HCT116 (cell line): Measurements from ENCODE around the gene ACOT8.

ENCODE experiments used
- CEBPB ChIP-seq: IDR thresholded peaks from 2 replicates; pipeline ENCODE4 v1.6.1; 2012; ENCODE audit warnings: low read depth
- ELF1 ChIP-seq: IDR thresholded peaks from 2 replicates; pipeline ENCODE4 v1.6.1; 2012; ENCODE audit warnings: low read depth, borderline replicate concordance
- EZH2 ChIP-seq: fragments of 200-600 bp; sonication (generic); IDR thresholded peaks from 2 replicates; pipeline ENCODE4 v1.6.1; 2017; ENCODE audit warnings: antibody characterized with exemption, mixed run types
- FOSL1 ChIP-seq: IDR thresholded peaks from 2 replicates; pipeline ENCODE4 v1.6.1; 2012; ENCODE audit warnings: low read depth
- JUND ChIP-seq: IDR thresholded peaks from 2 replicates; pipeline ENCODE4 v1.6.1; 2012
- POLR2A ChIP-seq: IDR thresholded peaks from 2 replicates; pipeline ENCODE4 v1.7.0; 2011; ENCODE audit warnings: borderline replicate concordance; ENCODE audit not compliant: insufficient read depth, insufficient read length; ENCODE audit errors: extremely low read depth
- POLR2AphosphoS5 ChIP-seq: IDR thresholded peaks from 2 replicates; pipeline ENCODE4 v1.6.1; 2011; ENCODE audit warnings: mild to moderate bottlenecking, low read depth, low read length, moderate library complexity
- RAD21 ChIP-seq: IDR thresholded peaks from 2 replicates; pipeline ENCODE4 v1.6.1; 2012; ENCODE audit warnings: low read depth, mild to moderate bottlenecking
- SIN3A ChIP-seq: IDR thresholded peaks from 2 replicates; pipeline ENCODE4 v1.6.1; 2012; ENCODE audit warnings: low read depth
- TCF7L2 ChIP-seq: IDR thresholded peaks from 2 replicates; pipeline ENCODE4 v1.7.0; 2011; ENCODE audit warnings: borderline replicate concordance, inconsistent platforms; ENCODE audit not compliant: insufficient read depth, insufficient read length; ENCODE audit errors: extremely low read depth
- TF ChIP-seq, protein P1 (sequence below), 3 experiments: fragments of 200-600 bp in 1 of 3; sonication (generic) in 1 of 3; IDR thresholded peaks in 2 of 3; conservative IDR thresholded peaks in 1 of 3; 2 replicates each; pipeline ENCODE4 v1.5.1; 2012 to 2017; ENCODE audit warnings: low read depth in 2 of 3, low read length in 2 of 3, antibody characterized with exemption in 1 of 3, borderline replicate concordance in 1 of 3, control low read depth in 1 of 3, mild to moderate bottlenecking in 1 of 3, mixed read lengths in 1 of 3, mixed run types in 1 of 3, moderate library complexity in 1 of 3; ENCODE audit not compliant: insufficient read depth in 1 of 3
- TF ChIP-seq, protein P2 (sequence below): IDR thresholded peaks from 2 replicates; pipeline ENCODE4 v1.6.1; 2011; ENCODE audit warnings: mild to moderate bottlenecking, low read length, moderate library complexity; ENCODE audit not compliant: insufficient replicate concordance; ENCODE audit errors: extremely low read depth
- TF ChIP-seq, protein P3 (sequence below): IDR thresholded peaks from 2 replicates; pipeline ENCODE4 v1.6.1; 2012; ENCODE audit warnings: low read depth
- TF ChIP-seq, protein P4 (sequence below): IDR thresholded peaks from 2 replicates; pipeline ENCODE4 v1.6.1; 2012

DNA sequence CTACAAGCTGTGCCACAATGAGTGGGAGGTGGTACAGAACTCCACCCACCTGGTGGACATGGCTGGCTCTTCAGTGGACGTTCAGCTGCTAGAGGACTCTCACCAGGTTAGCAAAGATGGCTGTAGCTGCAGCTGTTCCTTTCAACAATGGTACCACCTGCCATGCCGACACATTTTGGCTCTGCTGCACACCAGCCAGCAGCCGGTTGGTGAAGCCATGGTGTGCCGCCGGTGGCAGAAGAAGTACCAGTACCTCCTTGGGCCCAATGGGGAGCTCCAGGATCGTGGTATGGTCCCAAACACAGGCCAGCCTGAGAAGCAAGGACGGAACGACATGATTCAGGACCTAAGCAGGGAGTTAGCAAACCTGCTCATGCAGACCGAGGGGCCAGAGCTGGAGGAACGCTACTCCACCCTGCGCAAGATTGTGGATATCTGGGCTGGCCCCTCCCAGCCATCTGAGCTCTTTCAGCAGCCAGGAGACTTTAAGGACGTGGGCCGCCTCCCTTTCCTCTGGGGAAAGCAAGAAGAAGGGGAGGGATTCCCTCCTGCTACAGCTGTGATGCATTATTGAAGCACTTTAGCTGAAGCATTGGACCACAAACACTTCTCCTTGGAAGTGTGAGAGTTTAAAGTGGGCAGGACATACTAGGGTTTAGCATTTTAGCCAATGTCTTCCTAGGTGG, 21.0 kb upstream of the ACOT8 start:
- no peak for TF ChIP-seq POLR2A
- TF ChIP-seq, protein P1, sequence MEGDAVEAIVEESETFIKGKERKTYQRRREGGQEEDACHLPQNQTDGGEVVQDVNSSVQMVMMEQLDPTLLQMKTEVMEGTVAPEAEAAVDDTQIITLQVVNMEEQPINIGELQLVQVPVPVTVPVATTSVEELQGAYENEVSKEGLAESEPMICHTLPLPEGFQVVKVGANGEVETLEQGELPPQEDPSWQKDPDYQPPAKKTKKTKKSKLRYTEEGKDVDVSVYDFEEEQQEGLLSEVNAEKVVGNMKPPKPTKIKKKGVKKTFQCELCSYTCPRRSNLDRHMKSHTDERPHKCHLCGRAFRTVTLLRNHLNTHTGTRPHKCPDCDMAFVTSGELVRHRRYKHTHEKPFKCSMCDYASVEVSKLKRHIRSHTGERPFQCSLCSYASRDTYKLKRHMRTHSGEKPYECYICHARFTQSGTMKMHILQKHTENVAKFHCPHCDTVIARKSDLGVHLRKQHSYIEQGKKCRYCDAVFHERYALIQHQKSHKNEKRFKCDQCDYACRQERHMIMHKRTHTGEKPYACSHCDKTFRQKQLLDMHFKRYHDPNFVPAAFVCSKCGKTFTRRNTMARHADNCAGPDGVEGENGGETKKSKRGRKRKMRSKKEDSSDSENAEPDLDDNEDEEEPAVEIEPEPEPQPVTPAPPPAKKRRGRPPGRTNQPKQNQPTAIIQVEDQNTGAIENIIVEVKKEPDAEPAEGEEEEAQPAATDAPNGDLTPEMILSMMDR (IDR thresholded peaks at IDR 0.05 in 2 of 3, conservative IDR thresholded peaks at IDR 0.05 in 1 of 3; ENCODE audit: borderline replicate concordance in 1 of 3, insufficient read depth in 1 of 3, low read depth in 2 of 3, low read length in 2 of 3): no peak
- no peak for TF ChIP-seq POLR2AphosphoS5
- no peak for TF ChIP-seq EZH2
- TF ChIP-seq, protein P2, sequence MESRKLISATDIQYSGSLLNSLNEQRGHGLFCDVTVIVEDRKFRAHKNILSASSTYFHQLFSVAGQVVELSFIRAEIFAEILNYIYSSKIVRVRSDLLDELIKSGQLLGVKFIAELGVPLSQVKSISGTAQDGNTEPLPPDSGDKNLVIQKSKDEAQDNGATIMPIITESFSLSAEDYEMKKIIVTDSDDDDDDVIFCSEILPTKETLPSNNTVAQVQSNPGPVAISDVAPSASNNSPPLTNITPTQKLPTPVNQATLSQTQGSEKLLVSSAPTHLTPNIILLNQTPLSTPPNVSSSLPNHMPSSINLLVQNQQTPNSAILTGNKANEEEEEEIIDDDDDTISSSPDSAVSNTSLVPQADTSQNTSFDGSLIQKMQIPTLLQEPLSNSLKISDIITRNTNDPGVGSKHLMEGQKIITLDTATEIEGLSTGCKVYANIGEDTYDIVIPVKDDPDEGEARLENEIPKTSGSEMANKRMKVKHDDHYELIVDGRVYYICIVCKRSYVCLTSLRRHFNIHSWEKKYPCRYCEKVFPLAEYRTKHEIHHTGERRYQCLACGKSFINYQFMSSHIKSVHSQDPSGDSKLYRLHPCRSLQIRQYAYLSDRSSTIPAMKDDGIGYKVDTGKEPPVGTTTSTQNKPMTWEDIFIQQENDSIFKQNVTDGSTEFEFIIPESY: no peak
- no peak for TF ChIP-seq TCF7L2
- TF ChIP-seq FOSL1: no peak
- TF ChIP-seq SIN3A: no peak
- no peak for TF ChIP-seq CEBPB
- TF ChIP-seq JUND: no peak
- TF ChIP-seq RAD21: no peak
- TF ChIP-seq ELF1: no peak
- TF ChIP-seq, protein P3, sequence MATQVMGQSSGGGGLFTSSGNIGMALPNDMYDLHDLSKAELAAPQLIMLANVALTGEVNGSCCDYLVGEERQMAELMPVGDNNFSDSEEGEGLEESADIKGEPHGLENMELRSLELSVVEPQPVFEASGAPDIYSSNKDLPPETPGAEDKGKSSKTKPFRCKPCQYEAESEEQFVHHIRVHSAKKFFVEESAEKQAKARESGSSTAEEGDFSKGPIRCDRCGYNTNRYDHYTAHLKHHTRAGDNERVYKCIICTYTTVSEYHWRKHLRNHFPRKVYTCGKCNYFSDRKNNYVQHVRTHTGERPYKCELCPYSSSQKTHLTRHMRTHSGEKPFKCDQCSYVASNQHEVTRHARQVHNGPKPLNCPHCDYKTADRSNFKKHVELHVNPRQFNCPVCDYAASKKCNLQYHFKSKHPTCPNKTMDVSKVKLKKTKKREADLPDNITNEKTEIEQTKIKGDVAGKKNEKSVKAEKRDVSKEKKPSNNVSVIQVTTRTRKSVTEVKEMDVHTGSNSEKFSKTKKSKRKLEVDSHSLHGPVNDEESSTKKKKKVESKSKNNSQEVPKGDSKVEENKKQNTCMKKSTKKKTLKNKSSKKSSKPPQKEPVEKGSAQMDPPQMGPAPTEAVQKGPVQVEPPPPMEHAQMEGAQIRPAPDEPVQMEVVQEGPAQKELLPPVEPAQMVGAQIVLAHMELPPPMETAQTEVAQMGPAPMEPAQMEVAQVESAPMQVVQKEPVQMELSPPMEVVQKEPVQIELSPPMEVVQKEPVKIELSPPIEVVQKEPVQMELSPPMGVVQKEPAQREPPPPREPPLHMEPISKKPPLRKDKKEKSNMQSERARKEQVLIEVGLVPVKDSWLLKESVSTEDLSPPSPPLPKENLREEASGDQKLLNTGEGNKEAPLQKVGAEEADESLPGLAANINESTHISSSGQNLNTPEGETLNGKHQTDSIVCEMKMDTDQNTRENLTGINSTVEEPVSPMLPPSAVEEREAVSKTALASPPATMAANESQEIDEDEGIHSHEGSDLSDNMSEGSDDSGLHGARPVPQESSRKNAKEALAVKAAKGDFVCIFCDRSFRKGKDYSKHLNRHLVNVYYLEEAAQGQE: no peak
- TF ChIP-seq, protein P4, sequence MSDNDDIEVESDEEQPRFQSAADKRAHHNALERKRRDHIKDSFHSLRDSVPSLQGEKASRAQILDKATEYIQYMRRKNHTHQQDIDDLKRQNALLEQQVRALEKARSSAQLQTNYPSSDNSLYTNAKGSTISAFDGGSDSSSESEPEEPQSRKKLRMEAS: no peak
